Measurements from ENCODE around the gene TMEM271.
"Not testable (repeated sequence)": the region's sequence is repeated elsewhere in the genome, so short reads cannot be mapped to it uniquely, and the experiment has no call there.

The TMEM271 gene

DNA sequence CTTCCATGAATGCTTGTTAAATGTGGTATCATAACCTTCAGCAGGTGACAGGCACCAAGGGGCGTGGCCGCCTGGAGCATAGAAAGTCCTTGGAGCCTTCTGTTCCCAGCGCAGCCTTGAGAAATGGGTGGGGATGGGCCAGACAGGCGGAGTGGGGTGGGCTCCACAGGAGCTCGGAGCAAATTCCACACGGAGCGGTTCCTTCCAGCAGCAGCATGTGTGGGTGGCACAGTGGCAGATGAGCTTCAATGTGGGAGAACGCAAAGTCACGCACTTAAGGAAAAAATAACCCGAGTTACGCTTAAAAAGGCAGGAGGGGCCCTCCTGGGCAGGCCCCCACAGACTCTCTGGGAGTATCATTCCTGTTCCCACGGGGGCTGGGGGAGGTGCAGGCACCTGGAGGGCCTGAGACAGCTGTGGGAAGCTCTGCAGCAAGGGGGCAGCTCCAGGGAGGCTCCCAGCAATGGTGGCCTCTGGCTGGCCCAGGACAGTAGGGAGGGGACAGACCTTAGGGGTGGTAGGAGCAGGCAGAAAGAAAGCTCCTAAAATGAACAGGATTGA lies 15.3 kb downstream of the TMEM271 start:
- DNase-seq, result no peak

DNA sequence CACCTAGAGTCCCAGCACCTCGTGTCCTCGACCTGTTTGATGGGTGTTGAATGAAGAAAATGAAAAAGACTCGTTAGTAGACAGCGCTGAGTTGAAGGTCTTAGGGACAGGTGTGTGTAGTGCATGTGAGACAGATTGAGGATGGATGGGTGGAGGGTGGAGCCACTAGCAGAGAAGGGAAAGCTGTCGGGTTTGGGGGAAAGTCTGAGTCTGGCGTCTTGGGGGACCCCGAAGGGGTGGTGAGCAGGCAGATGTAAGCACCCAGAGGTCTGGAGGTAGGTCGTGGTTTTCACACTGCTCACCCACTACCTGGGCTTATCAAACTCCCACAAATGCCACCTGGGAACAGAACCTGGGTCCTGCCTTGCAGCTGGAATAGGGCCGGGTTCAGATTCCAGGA lies 16.0 kb downstream of the TMEM271 start:
- DNase-seq, result no peak

DNA sequence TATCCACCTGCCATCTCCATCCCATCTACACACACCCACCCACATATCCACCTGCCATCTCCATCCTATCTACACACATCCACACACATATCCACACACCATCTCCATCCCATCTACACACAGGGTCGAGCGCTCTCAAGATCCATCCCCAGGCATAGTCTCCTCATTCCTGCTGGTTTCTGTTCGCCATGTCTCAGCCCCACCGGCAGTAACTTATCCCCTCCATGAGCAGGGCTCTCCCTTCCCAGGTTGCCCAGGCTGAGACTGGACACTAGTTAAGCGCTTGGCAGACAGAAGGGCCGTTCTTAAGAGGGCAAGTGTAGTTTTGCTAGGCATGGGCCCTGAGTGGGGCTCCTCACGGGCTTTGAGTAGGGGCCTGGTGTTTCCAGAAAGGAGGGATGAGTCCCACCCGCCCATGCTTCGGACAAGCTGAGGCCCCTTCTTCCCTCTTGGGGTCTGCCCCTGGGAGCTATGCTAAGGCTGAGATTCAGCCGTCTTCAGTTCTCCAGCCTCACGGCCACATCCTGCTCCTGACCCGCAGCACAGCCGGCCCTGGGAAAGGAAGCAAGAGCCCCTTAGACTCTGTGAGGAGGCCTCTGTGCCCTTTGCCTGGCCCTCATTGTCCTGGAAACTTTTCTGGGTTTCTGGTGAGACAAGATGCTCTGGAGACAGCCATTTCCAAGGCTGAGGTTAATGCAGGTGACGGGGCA lies 20.4 kb downstream of the TMEM271 start:
- DNase-seq, result no peak

DNA sequence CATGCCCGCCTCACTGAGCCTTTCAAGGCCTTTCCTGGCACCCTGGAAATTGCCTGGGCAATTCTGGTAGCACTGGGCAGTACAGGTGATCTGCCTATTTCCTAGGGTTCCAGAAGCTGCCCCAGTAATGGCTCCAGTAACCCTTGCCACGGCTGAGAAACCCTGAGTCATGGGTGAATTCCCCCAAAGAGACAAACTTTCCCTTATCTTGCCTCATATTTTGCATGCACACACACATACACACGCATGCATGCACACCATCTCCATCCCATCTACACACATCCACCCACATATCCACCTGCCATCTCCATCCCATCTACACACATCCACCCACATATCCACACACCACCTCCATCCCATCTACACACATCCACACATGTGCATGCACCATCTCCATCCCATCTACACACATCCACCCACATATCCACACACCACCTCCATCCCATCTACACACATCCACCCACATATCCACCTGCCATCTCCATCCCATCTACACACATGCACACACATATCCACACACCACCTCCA lies 21.2 kb downstream of the TMEM271 start:
- DNase-seq, result not testable (repeated sequence)

DNA sequence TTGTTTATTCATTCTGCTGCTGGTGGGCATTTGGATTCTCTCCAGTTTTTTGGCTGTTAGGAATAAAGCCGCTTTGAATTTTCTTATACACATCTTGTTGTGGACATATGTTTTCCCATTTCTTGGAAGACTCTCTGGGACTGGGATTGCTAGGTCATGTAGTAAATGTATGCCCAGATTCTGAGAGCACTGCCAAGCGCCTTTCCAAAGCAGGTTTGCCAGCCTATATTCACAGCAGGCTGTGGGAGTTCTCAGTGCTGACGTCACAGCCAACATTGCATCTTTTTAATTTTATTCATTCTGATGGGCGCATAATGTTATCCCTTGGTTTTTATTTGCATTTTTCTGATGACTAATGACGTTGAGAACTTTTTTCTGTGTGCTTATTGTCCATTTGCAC lies 24.1 kb downstream of the TMEM271 start:
- DNase-seq, result no peak

DNA sequence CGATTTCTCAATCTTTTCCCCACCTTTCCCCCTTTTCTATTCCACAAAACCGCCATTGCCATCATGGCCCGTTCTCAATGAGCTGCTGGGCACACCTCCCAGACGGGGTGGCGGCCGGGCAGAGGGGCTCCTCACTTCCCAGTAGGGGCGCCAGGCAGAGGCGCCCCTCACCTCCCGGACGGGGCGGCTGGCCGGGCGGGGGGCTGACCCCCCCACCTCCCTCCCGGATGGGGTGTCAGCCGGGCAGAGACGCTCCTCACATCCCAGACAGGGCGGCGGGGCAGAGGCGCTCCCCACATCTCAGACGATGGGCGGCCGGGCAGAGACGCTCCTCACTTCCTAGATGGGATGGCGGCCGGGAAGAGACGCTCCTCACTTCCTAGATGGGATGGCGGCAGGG lies 25.8 kb downstream of the TMEM271 start:
- not testable (repeated sequence) for DNase-seq

DNA sequence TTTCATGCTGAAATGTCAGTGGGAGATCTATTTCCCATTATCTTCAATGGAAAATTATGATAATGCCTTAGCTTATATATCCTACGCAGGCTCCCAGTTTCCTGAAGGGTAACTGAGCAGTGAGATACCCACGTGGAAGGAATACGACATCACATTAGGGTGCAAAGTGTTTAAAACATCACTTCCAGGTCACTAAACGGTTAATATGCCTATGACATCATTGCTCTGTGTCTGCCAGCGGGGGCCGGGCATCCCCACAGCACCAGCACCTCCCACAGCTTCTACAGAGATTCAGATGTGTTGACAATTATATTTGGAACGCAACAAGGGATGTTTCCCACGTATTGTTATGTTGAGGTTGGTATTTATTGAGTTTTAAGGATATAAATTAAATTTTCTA lies 27.1 kb downstream of the TMEM271 start:
- DNase-seq, result no peak

DNA sequence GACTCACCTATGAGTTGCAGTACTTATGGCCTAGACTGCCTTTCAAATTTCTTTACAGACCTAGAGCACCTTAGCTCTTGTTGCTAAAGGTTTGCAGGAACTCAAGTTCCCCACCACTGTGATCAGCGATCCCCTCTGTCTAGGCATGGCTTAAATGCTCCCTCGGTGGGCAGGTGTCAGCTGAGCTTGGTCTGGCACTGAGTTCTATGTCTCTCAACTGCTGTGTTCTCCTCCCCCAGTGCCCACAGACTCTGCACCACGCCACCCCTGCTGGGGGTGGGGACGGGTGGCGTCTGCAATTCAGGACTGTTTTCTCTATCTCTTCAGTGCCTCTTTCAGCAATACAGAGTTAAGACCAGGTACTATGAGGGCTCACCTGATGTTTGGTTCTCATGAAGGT lies 30.5 kb downstream of the TMEM271 start:
- DNase-seq, result no peak

DNA sequence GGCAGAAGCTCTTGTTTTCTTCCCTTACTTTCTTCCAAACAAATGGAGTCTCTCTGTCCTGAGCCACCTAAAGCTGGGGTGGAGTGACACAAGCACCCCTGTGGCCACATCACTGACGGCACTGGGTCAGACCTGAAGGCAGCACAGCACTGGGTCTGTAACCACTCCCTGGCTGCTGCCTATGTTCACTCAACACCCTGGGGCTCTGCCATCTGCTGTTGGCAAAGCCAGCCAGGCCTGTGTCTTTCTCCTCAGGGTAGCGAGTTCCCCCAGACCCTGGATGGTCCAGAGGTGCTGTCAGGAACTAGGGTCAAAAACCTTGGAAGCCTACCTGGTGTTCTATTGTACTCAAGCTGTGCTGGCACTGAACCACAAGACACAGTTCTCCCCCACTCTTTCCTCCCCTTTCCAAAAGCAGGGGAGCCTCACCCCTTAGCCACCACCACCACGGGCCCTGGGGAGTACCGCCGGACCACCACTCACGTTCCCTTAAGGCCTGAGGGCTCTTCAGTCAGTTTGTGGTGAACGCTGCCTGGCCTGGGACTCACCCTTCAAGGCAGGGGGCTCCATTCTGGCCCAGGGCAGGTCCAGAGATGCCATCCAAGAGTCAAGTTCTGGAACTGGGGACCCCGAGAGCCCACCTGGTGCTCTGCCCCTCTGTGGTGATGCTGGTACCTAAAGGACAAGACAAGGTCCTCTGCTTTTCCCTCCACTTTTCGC lies 31.5 kb downstream of the TMEM271 start:
- no peak for DNase-seq

DNA sequence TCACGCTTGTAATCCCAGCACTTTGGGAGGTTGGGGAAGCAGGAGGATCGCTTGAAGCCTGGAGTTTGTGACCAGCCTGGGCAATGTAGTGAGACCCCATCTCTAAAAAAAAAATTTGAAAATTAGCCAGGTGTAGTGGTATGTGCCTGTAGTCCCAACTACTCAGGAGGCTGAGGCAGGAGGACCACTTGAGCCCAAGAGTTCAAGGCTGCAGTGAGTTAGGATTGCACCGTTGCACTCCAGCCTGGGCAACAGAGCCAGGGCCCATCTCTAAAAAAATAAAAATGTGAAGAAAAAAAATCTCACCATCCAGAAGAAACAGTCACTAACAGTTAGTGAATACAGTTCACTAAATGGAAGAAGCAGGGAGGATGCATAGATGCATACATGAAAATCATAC lies 34.8 kb downstream of the TMEM271 start:
- no peak for DNase-seq

DNA sequence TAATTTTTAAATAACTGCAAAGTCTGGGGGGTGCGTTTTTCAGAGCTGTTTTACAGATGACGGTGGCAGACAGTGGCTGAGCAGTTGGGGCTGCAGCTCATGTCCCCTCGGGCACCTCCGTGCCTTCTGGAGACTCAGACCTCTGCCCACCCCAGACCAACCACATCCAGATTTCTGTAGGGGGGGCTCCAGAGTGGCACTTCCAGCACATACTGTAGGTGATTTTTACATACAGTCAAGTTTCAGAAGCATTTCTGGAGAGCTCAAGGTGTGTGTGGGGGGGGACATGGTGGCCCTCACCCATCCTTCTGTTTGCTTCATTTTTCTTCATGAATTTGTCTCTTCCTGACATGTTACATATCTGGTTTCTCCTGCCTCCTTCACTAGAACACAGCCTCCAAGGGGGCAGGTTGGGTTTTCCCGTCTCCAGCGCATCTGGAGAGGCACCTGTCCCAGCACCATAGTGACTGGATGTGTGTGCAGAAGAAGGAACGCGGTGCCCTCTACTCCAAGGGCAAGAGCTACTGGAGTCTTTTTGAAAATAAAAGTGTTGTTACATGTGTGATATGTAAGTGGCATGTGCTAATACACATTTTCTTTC lies 37.5 kb downstream of the TMEM271 start:
- DNase-seq, result no peak

DNA sequence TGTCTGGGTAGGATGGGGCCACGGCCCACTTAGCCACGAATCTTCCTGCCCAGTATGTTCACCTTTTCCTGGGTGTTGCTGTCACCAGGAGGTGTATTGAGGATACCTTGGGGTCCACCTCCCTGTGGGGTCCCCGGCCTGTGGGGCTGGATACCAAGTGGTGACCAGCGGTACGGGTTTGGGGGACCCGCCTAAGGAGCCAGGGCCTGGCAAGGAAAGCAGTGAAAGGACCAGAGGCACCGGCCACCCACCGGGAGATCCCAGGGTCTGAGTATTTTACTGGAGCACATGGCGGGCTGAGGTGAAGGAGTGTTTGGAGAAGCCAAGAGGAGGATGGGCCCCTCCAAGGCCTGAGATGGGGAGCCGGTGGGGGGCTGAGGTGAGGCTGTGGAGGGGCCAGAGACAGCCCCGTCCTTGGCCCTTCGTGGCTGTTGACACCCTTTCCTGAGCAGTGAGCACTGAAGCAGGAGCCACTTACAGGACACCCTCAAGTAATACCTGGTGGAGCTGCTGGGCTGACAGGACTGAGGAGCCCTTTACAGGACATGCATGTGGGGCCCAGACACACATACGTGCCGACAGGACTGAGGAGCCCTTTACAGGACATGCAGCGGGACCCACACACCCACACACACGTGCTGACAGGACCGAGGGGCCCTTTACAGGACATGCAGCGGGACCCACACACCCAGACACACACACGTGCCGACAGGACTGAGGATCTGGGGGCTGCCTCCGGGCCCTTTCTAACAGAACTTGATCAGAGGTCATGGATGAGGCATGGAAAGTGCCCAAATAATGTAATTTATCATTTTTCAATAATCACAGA lies 38.4 kb downstream of the TMEM271 start:
- DNase-seq, result no peak

DNA sequence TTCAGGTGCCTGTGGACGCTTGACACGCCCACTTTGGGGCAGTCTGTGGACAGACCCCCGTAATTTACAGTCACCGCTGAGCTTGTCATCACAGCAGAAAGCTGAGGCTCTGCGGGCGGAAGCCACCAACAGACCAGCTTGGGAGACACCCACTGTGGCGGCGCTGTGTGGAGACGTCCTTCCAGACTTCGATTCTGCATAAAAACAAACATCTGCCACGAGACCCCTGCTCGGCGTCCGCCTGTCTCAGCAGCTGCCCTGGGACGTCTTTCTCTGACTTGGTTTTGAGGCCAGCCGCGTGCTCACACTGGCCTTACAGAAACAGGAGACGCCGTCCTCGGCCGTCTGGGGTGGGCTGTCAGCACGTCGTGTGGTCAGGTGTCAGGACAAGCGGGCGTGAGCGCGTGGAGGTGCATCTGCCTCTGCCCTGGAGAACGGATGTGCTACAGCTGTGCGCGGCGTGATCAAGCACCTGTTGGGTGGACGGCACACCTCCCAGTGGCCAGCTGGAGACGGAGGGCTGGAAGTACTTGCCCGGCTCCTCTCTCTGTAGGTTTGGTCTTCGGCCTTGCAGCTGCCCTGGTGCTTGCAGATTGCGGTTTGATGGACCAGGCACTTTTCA lies 39.6 kb downstream of the TMEM271 start:
- no peak for DNase-seq

DNA sequence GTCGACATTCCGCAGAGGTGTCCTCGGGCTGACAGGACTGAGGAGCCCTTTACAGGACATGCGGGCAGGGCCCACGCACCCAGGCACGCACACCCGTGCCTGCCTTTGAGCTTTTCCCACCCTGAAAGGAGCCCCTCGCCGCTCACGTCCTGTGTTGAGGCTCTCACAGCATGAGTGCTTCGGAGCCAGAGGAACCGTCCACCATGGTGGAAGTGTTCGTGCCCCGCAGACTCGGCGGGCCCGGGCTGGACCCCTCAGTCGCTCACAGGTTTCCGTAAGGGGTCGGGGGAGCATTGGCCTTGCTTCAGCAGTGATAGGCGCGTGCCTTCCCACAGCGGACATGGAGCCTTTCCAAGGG lies 40.2 kb downstream of the TMEM271 start:
- DNase-seq, result no peak

DNA sequence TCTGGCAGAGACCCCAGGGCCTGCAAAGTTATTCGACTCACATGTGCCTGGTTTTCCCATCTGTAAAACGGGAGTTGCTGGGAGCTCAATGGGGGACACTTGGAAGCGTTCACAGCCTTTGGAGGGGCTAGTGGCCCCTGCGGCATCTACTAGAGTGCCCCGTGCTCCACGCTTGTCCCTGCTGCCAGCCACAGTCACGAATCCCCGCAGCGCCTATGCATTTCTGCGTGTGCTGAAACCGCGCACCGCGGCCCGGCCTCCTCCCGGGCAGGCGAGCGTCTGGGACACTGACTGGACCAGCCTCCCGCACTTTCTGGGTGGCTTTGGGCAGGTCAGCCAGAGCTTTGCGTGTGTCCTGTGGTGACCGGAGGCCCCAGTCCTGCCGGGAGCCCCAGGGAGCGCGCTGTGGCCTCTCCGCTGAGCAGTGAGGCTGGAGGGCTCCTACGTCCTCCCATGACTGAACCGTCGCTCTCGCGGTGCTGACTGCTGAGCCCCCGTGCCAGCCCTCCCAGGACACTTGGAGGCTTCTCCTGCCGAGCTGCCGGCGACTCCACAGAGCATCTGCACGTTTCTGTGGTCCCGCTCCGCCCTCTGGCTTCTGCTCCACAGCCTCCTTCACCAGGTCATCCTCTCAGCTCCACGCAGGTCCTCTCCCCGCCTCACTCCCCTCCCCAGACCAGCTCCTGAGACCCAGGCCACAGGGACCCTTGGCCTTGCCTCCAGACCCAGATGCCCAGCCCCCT lies 40.7 kb downstream of the TMEM271 start:
- no peak for DNase-seq

DNA sequence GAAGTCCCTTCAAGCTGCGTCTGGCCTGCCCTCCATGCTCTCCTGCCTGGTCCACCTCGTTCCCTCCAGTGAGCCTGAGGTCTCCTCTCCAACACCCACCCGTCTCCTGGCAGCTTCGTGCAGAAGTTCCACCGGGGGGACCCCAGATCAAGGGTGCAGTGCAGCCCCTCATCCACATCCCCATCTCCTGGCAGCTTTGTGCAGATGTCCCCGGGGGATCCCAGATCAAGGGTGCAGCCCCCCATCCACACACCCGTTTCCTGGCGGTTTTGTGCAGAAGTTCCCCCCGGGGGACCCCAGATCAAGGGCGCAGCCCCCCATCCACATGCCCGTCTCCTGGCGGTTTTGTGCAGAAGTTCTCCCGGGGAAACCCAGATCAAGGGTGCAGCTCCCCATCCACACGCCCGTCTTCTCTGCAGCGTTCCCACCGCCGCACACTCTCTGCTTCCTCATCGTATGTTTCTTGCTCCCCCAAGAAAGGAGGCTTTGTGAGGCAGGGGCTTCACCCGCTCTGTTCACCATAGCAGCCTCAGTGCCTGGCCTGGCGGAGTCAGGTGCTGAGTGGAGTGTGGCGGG lies 41.4 kb downstream of the TMEM271 start:
- DNase-seq, result no peak

DNA sequence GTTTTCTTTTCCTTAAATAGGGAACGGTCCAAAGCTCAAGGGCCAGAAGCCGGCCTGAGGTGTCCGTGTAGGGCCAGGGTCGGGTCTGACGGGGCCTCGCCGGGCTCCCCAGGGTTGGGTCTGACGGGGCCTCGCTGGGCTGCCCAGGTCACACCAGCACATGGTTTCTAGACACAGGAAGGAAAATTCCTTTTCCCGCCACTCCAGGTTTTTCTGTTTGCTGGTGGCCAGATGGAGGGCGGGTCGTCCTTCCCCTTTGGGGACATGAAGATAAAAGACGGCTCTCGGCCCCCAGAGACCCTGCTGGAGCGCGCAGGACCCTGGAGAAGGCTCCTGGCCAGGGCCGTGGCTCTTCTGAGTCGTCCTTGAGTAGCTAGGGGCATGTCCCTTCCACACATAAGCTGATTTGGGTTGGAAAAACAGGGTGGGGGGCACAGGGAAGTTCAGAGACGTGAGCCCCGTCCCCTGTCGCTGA lies 42.0 kb downstream of the TMEM271 start:
- no peak for DNase-seq

DNA sequence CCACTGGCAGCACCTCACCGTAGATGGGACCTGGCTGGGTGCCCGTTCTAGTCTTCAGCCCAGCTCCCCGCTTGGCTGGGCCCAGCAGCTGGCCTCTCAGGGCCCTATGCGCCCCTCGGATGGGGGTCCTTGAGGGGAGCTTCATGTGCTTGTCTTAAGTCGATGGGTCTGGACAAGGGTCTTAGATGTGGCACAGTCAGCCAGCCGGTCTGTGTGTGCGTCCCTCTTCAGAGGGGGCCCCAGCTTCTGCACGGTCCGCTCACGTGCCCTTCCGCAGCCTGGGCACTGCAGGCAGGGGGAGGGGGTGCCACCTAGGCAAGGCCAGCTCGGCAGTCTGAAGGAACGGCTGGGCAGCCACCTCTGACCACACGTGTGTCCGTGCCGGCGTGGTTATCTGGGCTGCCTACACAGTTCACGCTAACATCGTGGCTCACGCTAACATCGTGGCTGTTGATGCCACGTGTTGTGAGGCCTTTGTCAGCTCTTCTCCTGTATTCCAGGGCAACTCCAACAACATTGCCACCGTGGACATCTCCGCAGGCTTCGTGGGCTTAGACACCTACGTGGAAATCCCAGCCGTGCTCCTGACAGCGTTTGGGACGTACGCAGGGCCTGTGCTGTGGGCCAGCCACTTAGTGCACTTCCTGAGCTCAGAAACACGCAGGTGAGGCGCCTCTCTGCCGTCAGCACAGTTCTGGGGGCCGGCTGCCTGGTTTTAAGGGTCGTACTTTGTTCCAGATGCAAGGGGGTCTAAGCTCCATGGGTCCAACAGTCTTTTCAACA lies 42.6 kb downstream of the TMEM271 start:
- DNase-seq, result no peak

DNA sequence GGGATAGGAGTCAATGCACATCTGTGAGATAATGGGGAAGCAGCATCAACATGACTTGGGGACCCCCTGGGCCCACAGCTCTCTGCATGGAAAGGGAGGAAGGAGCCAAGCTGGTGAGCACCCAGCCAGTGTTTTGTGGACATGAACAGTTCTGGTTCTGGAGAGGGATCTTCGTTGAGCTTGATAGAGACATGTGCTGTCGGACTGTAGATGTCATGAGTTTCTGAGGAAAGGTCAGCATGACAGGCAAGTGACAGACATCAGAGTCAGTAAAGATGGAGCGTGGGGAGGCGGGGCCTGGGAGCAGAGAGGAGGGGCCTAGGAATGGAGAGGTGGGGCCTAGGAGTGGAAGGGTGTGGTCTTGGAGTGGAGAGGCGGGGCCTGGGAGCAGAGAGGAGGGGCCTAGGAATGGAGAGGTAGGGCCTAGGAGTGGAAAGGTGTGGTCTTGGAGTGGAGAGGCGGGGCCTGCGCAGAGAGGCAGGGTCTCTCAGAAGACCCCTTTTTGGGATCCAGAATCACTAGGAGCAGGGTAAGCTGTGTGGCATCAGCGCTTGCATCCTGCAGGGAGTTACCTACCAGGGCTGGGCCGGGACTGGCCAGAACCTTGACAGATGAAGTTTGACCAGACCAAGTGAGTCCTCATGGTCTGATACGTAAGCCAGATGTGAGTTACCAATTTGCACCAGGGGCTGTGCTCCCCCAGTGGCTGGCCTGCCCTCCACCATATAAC lies 43.3 kb downstream of the TMEM271 start:
- no peak for DNase-seq

Data from NCI-H1048 (cell line).